T47D (cell line): ENCODE data around the gene OPA1.
A peak's percentile ranks its signal among the peaks of the same experiment; 100 is the strongest.

Experiments
- DNase-seq, 2 experiments: peaks; one replicate each; pipeline versions ENCODE4 v3.0.0 to v3.0.0-alpha.2; 2011 to 2012; ENCODE audit warnings: low read depth in 1 of 2, low spot score in 1 of 2
- JUND ChIP-seq: IDR thresholded peaks from 2 replicates; pipeline ENCODE4 v1.6.1; 2012; ENCODE audit warnings: low read depth
- in situ Hi-C: cut with HindIII; loops from 2 replicates; pipeline ENCODE4 v1.10.0; 2016; ENCODE audit warnings: low sequenced_read_pairs, low pct_unique_long_range_greater_than_20kb

OPA1 gene

DNA sequence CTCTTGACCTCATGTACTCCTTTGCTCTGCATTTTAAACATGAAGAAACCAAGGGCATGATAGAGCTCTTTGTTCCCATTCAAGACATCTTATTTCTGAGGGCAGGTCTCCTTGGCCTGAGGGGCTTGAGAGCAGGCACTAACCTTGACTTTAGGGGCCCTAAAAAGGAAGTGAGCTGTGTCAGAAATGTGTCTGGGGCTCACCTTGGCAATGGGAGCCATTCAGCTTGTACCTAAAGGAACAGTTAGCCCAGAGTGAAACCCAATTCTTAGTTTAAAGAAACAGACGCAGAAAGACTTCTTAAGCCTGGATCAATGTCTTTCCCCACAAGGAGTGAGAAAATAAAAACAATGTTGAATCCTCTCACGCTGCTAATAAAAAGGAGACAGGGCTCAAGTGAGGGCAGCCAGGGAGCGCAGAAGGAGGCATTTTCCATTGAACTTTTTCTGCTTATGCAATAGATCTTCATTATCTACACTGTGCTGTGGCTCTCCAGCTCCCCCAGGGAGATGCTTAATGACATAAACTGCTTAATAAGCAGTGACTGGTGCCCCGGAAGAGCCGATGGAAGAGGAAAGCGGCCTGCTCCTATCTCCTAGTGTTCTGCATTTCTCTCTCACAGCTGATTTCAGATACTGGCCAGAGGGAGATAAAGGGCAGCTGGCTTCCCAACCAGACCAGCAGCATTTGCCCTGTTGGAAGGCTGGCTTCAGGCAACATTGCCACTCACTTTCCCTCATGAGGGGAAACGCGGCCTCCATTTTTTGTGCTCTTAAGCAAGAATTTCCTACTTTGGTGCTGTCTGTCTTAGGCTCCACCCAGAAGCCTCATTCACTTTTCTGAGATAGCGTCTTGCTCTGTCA, 152.0 kb downstream of the OPA1 start:
- TF ChIP-seq JUND = no peak
- in situ Hi-C loops = no loop called here
- DNase-seq = peak in 1 of 2 experiments; percentile 49

DNA sequence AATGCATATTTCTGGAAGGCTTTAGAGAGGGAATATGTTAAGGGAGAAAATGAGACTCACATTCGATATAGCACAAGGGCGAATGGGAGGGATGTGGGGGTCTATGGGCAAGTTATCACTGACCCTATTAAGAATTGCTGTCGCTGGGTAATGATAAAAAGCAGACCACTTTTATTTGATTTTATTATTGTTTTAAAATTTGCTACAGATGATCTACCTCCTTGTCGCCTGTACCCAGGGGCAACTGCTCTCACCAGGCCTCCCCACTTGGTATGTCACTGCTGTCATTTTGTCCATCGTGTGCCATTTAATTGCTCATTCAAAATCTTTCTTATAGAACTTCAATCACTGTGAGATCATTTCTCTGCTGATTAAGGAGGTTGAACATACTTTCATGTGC, 153.8 kb downstream of the OPA1 start:
- TF ChIP-seq JUND = no peak
- DNase-seq = no peak
- in situ Hi-C loops = no loop called here
